ENCODE measurements around the gene C1QTNF12. TPM values are rescaled to one million over a fixed set of nuclear protein-coding genes. Genes with fewer than 3 reads are reported as not detected.

Gene C1QTNF12
- polyA plus RNA-seq, 1 donor from 2014 or later = 0.74 TPM

- TF ChIP-seq MXI1 (conservative IDR thresholded peaks at IDR 0.05; ENCODE audit: poor library complexity, severe bottlenecking) (no peak), POLR2AphosphoS5 (IDR thresholded peaks at IDR 0.05) (no peak)
Measured at GRCh38 chr1:1217621-1218523, 28.6 kb downstream of the C1QTNF12 start (continued).

GRCh38 chr1:1216770-1217620, 29.5 kb downstream of the C1QTNF12 start:
- Histone ChIP-seq H3K9me2 (ENCODE audit: insufficient read depth, low read length) (no peaks in the 10 kb centered on the region), H3K79me2 (replicated peaks; ENCODE audit: insufficient read depth, low read length) (no peaks in the 10 kb centered on the region), H3K9ac (ENCODE audit: low read length) (no peak overlapping the region), H4K20me1 (ENCODE audit: insufficient read depth) (no peaks in the 10 kb centered on the region), H3K27ac (ENCODE audit: low read length) (no peak overlapping the region), H3K9me3 (ENCODE audit: low read length) (no peaks in the 10 kb centered on the region), H3K27me3 (ENCODE audit: insufficient read depth, low read depth, low read length) (no peaks in the 10 kb centered on the region), H3K4me2 (ENCODE audit: low read length) (no peak overlapping the region), H3F3A (ENCODE audit: insufficient read depth, low read length, poor library complexity, severe bottlenecking) (no peaks in the 10 kb centered on the region), H3K4me3 (ENCODE audit: low read length) (no peak overlapping the region), H3K36me3 (ENCODE audit: insufficient read depth, low read length) (no peaks in the 10 kb centered on the region), H2AFZ (ENCODE audit: low read depth, low read length) (no peak overlapping the region)
- TF ChIP-seq RAD21 (conservative IDR thresholded peaks at IDR 0.05) (no peak), EP300 (conservative IDR thresholded peaks at IDR 0.05; ENCODE audit: poor library complexity, severe bottlenecking) (no peak), MXI1 (conservative IDR thresholded peaks at IDR 0.05; ENCODE audit: poor library complexity, severe bottlenecking) (no peak), SMC3 (conservative IDR thresholded peaks at IDR 0.05; ENCODE audit: poor library complexity) (no peak), EZH2 (IDR thresholded peaks at IDR 0.05; ENCODE audit: borderline replicate concordance, insufficient read depth, low read length, poor library complexity, severe bottlenecking) (no peak), REST (IDR thresholded peaks at IDR 0.05; ENCODE audit: borderline replicate concordance) (no peak), TAF1 (IDR thresholded peaks at IDR 0.05; ENCODE audit: low read depth) (no peak), POLR2AphosphoS5 (IDR thresholded peaks at IDR 0.05) (no peak), CTCF (IDR thresholded peaks at IDR 0.05; ENCODE audit: poor library complexity, severe bottlenecking) (no peak)

Data from neural cell (in vitro differentiated cells).